ENCODE data around the gene C18orf54.

The C18orf54 gene

DNA sequence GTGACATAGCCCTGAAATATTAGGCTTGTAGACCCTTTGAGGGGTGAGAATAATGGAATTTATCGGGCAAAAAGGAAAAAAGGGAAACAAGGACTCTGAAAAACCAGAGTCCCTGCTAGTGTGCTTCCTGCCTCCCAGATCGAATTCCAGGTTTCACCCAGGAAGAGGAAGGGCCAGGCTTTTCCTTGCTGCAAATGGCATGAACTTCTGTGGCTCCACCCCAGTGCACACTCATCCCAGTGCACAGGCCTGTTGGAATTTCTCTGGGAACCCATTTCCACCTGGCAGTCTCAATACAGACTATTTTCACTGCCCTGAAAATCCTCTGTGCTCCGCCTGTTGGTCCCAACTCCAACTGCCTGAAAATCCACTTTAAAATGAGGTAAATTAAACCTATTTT, 29.9 kb downstream of the C18orf54 start:
- DNase-seq: no peak

DNA sequence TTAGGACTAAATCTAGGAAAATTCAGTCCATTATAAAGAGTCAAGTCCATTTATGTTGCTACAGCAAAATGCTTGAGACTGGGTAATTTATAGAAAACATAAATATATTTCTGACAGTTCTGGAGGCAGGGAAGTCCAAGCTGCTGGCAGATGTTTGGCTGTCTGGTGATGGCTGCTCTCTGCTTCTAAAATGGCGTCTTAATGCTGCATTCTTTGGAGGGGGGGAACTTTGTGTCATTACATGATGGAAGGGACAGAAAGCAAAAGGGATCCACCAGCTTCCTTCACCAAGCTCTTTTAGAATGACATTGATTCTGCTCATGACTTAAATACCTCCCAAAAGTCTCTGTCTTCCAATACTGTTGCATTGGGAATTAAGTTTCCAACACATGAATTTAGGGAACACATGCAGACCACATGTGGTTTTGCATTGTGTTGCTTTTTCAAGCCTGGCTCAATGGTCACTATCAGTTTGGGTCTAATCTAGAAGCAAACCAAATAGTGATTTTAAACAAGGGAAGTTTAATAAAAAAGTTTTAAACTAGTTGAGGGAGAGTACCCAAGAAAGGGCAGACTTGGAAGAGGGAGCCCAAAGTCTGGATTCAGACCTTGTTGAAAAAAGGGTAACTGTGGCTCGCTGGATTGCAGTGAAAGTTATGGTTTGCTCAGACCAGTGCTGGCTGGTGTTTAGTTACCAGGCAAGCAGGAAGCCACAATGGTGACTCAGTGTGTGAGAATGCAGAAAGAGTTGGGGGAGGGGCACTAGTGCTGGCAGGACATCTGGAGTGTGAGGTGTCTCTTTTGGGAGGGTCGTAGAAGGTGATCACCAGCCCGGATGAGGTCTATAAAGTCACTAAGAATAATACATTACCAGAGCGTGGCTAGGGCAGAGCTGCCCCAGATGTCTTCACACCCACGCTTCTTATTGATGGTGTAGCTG, 30.8 kb downstream of the C18orf54 start:
- DNase-seq: no peak

DNA sequence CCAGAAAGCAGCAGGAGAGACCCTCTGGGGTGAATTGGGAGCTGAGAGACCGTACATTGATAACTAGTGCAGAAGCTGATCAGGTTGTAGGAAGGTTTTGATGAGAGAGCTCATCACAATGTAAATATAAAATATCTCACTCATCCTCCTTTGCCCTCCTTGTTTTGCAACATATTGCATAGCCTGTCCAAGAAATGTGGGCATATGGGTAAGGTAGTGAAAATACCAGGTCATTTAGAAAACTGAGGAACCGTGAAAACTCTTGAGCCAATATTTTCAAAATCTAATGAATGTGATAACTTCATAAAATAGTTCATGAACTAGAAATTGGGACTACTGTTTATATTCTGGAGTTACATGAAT, 31.4 kb downstream of the C18orf54 start:
- no peak for DNase-seq

DNA sequence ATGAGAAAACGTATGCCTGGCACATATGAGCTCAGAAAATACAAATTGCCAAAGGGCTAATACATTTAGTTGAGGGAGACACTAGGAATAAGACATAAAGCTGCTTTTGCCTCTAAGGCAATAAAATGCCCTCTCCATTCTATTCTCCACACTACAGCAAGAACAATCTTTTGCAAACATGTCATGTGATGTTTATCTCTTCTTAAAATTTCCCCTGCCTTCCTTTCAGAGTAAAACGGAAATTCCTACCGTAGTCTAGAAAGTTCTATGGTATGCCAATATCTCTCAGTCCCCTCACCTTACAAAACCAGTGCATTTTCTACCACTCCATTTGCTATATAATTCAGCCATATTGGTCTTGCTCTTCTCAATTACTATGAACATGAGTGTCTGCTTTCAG, 33.1 kb downstream of the C18orf54 start:
- DNase-seq: no peak

DNA sequence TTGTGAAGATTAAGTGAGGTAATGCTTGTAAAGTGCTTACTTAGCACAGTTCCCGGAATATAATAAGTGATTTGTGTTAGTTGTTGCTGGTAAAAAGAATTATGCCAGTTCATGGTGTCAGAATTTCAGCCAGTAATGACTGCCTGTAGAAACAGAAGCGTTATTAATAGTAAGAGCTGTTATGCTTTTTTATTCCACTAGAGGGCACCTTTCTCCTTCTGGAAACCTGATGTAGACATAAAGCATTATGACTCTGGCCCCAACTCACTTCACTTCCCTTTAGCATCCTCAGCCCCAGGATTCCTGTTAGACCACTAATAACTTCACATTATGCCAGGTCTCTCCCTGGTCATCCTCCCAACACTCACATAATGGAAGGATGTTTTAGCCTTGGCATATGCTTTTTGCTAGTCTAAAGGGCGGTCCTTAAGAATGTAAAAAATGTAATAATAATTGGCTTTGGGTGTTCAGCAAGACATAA, 34.9 kb downstream of the C18orf54 start:
- DNase-seq: peak; percentile 71

DNA sequence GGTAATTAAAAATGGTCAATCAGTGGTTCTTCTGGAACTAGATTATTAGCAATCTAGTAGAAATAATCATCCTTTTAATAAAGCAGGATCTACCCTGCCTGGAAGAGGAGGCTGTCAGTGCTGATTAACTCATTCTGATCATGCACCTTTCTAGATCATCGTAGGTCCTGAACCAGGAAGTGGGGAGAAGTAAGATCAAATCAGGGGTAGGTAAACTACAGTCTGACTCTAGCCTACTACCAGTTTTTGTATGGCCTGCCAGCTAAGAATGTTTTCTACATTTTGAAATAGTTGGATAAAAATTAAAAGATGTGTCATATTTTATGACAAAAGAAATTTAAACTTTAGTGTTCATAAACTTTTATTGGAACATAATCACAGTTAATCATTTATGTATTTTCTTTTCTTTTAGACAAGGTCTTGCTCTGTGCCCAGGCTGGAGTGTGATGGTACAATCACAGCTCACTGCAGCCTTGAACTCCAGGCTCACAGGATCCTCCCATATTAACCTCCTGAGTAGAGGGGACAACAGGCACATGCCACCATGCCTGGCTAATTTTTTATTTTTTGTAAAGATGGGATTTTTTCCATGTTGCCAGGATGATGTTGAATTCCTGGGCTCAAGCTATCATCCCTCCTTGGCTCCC, 36.1 kb downstream of the C18orf54 start:
- DNase-seq: no peak

DNA sequence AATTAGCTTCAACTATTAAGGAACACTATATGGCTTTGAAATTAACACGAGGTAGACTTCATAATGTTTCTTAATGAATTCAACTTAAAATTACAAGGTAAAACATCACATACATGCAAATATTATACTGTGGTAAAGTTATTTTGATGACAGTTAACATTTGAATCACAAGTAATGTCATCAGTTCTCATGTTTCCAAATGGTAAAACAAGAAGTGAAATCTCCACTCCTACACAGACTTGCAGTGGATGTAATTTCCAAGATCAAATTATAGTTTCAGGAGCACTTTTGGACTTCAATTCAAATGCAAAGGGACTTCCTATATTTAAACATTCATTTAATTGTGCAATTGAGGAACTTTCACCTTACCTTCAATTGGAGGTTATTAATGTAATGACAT, 39.1 kb downstream of the C18orf54 start:
- DNase-seq: no peak

DNA sequence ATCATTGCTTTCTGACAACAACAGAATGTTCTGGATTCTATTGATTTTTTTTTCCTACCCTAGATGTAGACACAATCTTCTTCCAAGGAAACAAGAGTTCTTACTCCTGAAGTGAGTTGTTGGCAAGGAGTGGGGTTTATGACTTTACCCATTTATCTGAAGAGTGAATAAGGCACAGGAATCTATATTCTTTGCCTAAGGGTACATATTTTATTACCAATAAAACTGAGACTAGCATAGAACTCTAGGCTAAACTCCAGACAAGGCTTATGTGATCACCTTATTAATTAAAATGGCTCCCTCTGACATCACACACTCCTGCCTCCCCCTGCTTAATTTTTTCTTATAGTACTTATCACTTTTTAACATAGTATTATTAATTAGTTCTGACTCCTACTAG, 47.6 kb downstream of the C18orf54 start:
- no peak for DNase-seq

DNA sequence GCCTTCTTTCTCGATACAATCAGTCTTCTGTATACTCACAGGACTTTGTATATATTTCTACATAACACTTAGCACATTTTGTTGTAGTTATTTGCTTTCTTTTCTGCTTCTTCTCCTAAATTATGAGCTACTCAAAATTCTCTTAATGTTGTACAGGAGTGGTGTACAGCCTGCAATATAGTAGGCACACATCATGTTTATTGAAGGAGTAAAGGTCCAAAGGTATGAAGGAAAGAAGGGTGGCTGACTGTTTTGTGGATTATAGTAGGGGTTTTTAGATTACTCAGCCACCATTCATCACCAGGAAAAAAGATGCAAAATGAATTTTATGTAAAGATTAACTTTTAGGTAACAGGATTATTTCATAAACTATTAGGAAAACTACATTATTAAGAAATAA, 54.1 kb downstream of the C18orf54 start:
- DNase-seq: no peak

DNA sequence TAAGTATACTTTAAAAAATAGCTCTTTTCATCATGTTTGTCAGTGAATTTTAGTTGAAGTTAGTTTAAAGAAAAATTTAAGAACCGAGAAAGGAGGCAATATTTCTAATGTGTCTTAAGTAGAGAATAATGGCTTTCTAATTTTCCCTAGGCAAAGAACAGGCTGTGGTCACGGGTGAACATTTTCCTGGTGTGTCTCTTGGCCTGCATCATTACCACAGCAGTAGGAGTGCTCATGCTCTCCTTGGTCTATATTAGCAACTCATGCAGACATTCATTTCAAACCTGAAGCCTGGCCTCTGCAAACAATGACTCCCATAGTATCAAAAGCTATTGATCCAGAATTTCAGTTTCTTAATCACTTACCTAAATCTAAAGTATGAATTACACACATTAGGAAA, 57.4 kb downstream of the C18orf54 start:
- no peak for DNase-seq

DNA sequence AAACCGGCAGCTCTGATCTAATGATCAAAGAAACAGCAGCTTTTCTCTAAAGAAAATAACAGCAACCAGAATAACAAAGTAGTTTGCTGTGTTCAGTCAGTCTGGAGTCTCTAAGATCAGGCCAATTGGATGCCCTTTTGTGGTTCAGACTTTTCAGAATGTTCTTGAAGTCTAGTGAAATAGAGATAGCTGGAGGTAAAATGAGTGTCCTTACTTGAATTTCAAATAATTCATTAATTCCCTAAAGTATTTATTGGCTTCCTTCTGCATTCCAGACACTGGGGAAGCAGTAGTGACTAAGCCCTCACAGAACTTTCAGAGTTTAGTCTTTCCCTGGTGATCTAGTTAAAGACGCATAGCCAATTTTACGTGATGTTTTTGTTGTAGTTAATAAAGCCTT, 58.7 kb downstream of the C18orf54 start:
- DNase-seq: no peak

DNA sequence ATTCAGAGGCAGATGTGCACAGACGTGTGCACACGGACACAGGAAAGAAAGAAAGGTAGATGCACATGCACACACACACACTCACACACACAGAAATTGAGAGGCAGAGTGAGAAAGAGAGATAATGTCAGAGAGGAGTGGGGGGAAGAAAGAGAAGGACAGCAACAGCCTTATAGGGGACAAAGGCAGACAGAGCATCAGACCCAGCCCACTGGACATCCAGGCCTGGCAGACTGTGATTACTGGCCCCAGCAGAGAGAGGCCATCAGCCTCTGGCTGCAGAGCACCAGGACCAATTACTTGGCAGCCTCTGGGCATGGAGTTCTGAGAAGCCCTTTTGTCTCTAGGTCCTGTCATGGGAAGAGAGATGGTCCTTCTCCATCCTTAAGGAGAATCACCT, 66.1 kb downstream of the C18orf54 start:
- DNase-seq: no peak

DNA sequence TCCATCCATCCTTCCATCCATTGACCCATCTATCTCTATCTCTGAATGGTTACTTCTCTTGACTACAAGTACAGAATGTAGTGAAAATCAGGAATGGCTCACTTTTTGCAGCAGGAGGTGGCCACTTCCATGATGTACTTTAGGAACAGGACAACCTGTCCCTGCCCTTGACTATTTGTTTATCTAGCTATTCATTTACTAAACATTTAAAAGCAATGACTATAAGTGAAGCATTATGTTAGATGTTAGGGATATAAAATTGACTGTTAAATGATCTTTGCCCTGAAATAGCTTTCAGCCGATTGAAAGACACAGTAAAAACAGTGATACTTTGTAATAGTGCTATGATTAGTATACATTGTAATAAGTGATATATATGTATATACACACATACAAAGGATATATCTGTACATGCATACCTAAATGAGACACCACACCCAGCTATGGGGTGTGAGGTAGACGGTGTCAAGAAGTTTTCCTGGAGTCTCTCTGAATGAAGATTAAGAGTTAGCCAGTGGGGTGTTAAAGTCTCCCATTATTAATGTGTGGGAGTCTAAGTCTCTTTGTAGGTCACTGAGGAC, 68.5 kb downstream of the C18orf54 start:
- DNase-seq: no peak
